AG09309 (cell line): ENCODE data around the gene BCL11A.

Experiments used
- DNase-seq: peaks from one replicate; pipeline ENCODE4 v3.0.0-alpha.2; 2010; ENCODE audit warnings: low read depth
- H3K4me3 ChIP-seq: 2 replicates; pipeline ENCODE4 v1.5.1; 2011; ENCODE audit warnings: mild to moderate bottlenecking, low read depth, low read length, moderate library complexity; ENCODE audit not compliant: control insufficient read depth
- CTCF ChIP-seq: IDR thresholded peaks from 2 replicates; pipeline ENCODE4 v1.5.1; 2011; ENCODE audit warnings: mild to moderate bottlenecking, low read depth, low read length, inconsistent platforms; ENCODE audit not compliant: insufficient read depth, control insufficient read depth; ENCODE audit errors: missing control alignments

Gene BCL11A

GRCh38 chr2:60470340-60470739 is 83.1 kb downstream of the BCL11A start:
- no peak overlapping the region for H3K4me3 ChIP-seq
- TF ChIP-seq CTCF: no peak
- no peak for DNase-seq

- TF ChIP-seq CTCF: no peak
- H3K4me3 ChIP-seq: no peak overlapping the region
- no peak for DNase-seq
Observed at GRCh38 chr2:60469536-60470317, 83.7 kb downstream of the BCL11A start.

- DNase-seq: peak; percentile 43
- no peak overlapping the region for H3K4me3 ChIP-seq
- no peak for TF ChIP-seq CTCF
Observed at GRCh38 chr2:60468382-60469085, 84.9 kb downstream of the BCL11A start.

- no peak for TF ChIP-seq CTCF
- no peak overlapping the region for H3K4me3 ChIP-seq
- no peak for DNase-seq
Observed at GRCh38 chr2:60466161-60466702, 87.2 kb downstream of the BCL11A start.

GRCh38 chr2:60465736-60466135 is 87.7 kb downstream of the BCL11A start:
- H3K4me3 ChIP-seq: no peak overlapping the region
- DNase-seq: no peak
- TF ChIP-seq CTCF: no peak

GRCh38 chr2:60463249-60463648 is 90.2 kb downstream of the BCL11A start:
- H3K4me3 ChIP-seq: no peak overlapping the region
- no peak for TF ChIP-seq CTCF
- no peak for DNase-seq
